GM12874 (cell line): ENCODE measurements around the gene FAM124A.

ENCODE experiments used
- TF ChIP-seq, protein P1 (sequence below): IDR thresholded peaks from 2 replicates; pipeline ENCODE4 v1.5.1; 2011; ENCODE audit warnings: low read depth, mild to moderate bottlenecking, control low read depth, low read length, moderate library complexity; ENCODE audit not compliant: insufficient read depth

The FAM124A gene

DNA sequence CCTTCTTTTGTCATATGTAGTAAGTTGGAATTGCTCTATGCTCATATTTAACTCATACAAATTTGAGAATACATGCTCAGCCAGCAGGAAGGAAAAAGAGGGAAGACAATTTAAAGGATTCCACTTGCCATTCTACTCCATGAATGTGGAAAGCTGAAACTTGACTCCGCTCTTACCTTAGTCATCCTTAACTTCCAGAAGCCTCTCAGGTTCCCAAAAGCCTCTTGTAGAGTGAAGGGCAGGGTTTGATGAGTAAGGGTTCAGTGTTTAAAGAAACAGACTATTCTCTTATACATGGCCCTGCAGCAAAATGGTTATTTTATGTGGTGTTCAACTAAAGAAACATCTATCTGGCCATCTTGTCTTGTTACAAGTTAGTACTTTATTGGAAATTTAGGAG lies 27.1 kb downstream of the FAM124A start:
- TF ChIP-seq, protein P1, sequence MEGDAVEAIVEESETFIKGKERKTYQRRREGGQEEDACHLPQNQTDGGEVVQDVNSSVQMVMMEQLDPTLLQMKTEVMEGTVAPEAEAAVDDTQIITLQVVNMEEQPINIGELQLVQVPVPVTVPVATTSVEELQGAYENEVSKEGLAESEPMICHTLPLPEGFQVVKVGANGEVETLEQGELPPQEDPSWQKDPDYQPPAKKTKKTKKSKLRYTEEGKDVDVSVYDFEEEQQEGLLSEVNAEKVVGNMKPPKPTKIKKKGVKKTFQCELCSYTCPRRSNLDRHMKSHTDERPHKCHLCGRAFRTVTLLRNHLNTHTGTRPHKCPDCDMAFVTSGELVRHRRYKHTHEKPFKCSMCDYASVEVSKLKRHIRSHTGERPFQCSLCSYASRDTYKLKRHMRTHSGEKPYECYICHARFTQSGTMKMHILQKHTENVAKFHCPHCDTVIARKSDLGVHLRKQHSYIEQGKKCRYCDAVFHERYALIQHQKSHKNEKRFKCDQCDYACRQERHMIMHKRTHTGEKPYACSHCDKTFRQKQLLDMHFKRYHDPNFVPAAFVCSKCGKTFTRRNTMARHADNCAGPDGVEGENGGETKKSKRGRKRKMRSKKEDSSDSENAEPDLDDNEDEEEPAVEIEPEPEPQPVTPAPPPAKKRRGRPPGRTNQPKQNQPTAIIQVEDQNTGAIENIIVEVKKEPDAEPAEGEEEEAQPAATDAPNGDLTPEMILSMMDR: no peak

DNA sequence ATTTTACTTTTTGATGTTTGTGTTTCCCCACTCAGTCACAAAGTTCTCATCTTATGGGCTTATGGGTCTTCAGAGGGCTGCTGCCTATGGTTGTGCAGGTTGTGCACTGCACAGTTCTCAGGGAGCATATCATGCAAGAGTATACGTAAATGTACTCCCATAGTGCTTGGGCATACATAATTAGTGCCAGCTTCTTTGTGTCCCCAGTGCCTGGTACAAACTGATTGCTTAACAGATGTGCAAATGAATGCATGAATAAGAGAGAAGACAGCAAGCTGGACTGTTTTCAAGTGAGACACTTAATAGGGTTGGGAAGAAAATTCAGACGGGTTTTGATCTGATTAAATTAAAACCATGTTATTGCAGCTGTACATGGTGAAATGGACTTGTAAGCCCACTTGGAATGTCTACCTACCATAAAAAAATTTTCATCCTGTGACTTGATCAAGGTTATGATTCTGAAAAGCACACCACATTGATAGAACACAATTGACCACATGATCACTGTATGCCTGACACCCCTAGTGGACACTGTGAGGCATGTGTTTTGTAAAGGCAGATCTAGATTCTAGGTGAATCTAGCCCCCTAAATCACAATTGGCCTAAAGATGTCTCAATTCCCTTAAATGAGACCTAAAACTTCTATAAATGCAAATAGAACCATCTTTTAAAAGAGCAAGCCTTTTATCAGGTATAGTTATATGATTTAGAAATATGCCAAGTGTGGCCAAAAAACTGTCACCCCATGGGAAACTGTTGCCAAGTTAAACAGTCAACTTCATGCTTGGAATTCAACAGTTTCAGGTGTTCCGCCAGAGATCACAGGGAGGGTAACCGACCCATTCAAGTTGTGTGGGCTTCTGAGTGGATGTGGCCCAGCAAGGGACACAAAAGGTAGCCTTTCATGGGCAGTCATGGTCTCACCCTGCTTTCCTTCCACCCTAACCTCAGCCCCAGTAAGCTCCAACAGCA lies 27.9 kb downstream of the FAM124A start:
- TF ChIP-seq, protein P1: peak; percentile 51; the same call in 1 of the 2 replicates

DNA sequence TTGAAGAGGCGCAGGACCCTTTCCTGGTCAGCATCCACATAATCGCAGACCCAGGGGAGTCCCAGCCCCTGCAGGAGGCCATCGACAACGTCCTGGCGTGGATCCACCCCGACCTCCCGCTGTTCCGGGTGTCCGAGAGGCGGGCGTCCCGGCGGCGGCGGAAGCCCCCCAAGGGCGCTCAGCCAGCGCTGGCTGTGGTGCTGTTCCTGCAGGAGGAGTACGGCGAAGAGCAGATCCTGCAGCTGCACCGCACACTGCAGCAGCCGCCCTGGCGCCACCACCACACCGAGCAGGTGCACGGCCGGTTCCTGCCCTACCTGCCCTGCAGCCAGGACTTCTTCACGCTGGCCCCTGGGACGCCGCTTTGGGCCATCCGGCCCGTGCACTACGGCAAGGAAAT lies 29.3 kb downstream of the FAM124A start:
- TF ChIP-seq, protein P1: no peak

DNA sequence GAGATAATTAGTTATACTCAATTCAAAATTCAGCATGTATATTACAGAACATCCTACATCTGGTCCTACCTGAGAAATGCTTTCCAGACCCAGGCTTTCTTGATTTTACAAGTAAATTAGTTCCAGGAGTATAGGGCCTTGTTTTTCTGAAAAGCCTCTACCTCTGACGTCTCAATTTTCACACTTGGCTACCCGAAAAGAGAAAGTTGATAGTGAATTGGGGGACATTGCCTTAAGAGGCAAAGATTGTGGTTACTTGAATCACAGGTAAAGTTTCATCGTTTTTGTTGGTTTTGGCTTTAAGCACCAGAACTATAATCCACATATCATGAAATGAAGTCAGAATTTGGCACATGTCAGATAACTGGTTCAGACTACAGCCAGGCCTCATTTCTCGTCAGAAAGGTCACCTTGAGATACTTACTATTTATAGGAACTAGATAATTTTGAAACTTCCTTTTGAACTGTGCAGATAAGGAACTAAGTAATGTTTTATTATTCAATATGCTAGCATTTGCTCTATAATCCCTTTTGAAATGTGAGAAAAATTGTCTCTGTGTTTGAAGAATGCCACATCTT lies 30.8 kb downstream of the FAM124A start:
- TF ChIP-seq, protein P1: no peak

DNA sequence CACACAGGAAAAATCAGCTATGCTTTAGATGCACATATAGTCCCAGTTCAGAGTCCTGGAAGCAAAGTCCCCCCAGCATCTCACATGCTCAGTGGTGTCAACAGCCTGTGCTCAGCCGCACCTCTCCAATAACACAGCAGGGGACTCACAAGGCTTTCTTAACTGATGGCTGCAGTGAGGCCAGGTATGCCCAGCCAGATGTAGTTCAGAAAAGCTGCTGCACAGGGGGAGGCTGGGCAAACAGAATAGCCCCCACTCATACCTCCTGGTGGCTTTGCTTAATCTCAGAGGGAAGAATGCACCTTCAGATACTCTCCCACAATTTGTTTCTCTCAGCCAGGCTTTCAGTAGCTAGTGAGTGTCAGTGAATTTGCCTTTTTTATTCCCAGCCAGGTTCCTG lies 33.4 kb downstream of the FAM124A start:
- TF ChIP-seq, protein P1: no peak

DNA sequence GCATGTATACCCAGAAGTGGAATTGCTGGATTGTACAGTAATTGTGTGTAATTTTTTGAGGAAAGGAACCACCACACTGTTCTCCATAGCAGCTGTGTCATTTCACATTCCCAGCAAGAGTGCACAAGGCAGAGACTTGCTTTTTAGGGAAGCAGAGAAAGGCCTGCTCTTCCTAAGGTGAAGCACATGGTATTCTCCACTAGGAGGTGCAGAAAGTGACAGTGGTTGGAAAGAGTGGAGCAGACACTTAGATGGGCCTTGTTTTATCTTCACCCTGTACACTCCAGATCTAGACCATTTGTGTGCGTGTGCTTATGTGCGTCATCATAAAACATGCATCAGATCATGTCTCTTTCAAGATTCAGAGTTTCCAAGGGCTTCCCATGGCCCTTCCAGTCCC lies 35.0 kb downstream of the FAM124A start:
- TF ChIP-seq, protein P1: no peak
